ENCODE measurements around the gene TDRD9. TPM values are rescaled to one million over a fixed set of nuclear protein-coding genes. Genes with fewer than 3 reads are reported as not detected.

The TDRD9 gene
- total RNA-seq, 1 donor from 2014 or later = 0.19 TPM

GRCh38 chr14:104098272-104099095 lies 170.2 kb downstream of the TDRD9 start:
- H3K4me1 Mint-ChIP-seq = peaks cover 5% of the 10 kb centered on the region
- no peaks in the 10 kb centered on the region for H3K27me3 Mint-ChIP-seq
- intact Hi-C loops (cut with micrococcal nuclease) = no loop called here
- H3K36me3 Mint-ChIP-seq (ENCODE audit: low read depth) = no peaks in the 10 kb centered on the region
- no peaks in the 10 kb centered on the region for H3K9me3 Mint-ChIP-seq
- no peak for DNase-seq
- H3K27ac Mint-ChIP-seq = no peak overlapping the region
- H3K4me3 Mint-ChIP-seq = no peak overlapping the region

DNA sequence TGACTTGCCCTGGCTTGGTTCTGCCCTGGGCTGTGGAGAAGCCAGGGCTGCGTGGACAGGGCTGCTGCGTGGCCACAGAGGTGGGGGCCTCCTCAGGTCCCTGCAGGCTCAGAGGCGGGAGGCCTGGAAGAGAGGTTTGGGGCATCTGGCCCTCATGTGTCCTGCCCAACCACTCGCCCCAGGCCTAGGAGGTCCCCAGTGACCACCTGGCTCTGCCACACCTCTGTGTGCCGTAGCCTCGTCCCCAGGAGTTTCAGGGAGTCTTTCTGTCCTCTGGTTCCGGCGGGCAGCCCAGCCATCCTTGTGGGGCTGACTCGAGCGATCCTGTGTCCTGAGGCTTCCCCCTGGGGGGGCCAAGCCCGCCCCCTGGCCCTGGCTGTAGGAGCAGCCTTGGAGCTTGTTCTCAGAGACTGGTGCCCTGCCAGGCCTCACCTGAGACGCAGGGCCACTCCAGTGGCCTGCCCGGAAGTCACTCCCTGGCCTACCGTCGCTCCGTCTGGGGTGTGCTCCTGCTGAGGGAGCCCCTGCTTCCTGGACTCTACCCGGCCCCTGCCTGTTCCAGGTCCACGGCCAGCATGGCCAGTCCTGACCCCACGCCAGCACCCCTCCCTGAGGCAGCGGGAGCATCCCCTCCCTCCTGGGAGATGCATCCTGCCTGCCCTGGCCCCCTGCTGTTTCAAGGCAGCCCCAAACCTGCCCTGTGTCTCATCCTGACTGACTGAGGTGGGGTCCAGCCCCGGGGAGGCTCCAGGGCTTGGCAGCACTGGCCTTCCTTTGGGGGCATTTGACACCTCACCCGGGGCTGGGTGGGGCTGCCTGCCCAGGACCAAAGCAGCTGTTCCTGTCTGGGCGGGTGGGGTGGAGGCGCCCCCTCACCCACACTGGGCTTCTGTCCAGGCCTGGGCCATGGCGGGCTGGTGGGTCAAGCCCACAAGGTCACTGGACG lies 171.1 kb downstream of the TDRD9 start:
- H3K27ac Mint-ChIP-seq = no peak overlapping the region
- no peak for DNase-seq
- no peak overlapping the region for H3K4me3 Mint-ChIP-seq
- peaks cover 2% of the 10 kb centered on the region for H3K4me1 Mint-ChIP-seq
- H3K9me3 Mint-ChIP-seq = no peaks in the 10 kb centered on the region
- intact Hi-C loops (cut with micrococcal nuclease) = no loop called here
- H3K27me3 Mint-ChIP-seq = no peaks in the 10 kb centered on the region
- no peaks in the 10 kb centered on the region for H3K36me3 Mint-ChIP-seq (ENCODE audit: low read depth)

DNA sequence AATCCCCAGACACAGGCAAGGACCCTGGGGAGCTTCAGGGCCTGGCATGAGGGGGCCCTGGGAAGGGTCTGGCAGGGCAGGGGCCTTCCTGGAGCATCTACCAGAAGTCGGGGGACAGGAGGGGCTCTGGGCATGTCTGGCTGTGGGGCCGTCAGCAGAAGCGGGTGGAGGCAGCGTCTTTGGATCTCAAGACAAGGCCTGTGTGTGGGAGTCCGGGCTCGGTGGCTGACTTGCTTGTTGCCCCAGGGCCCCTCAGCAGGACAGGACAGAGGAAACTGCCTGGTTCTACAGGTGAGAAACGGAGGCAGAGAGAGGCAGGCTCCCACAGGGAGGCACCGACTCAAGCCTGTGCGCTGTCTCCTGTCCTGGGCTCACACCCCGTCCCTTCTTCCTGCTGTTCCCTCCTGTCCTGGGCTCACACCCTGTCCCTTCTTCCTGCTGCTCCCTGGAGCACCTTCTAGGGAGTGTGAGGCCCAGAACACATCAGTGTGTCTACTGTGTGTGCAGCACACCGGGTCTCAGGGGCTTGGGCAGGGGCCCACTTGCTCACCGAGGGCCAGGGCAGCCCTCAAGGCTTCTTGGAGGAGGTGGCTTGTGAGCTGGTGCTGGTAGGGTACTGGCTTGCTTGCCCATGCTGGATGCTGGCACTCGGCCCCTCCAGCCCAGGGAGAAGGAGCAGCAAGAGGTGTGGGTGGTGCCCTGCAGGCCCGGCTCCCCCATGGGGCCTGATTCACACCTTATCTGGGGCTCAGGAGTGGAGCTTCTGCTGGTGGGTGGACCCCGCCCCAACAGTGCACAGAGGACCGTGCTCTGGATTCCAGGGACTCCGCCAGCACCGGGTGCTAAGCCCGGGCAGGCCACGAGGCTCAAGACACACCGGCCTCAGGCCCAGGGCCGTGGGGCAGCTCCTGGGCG lies 172.2 kb downstream of the TDRD9 start:
- no peaks in the 10 kb centered on the region for H3K36me3 Mint-ChIP-seq (ENCODE audit: low read depth)
- no peak overlapping the region for H3K4me3 Mint-ChIP-seq
- DNase-seq = no peak
- no peaks in the 10 kb centered on the region for H3K9me3 Mint-ChIP-seq
- H3K27me3 Mint-ChIP-seq = no peaks in the 10 kb centered on the region
- H3K4me1 Mint-ChIP-seq = no peaks in the 10 kb centered on the region
- H3K27ac Mint-ChIP-seq = no peak overlapping the region
- intact Hi-C loops (cut with micrococcal nuclease) = no loop called here

GRCh38 chr14:104101086-104101621 lies 172.9 kb downstream of the TDRD9 start:
- Mint-ChIP-seq H3K9me3 (no peaks in the 10 kb centered on the region), H3K36me3 (ENCODE audit: low read depth) (no peaks in the 10 kb centered on the region), H3K27ac (no peak overlapping the region), H3K4me3 (no peak overlapping the region), H3K4me1 (no peaks in the 10 kb centered on the region), H3K27me3 (no peaks in the 10 kb centered on the region)
- intact Hi-C loops (cut with micrococcal nuclease) = no loop called here
- DNase-seq = no peak

- intact Hi-C loops (cut with micrococcal nuclease) = no loop called here
- H3K27ac Mint-ChIP-seq = no peak overlapping the region
- DNase-seq = no peak
- H3K4me1 Mint-ChIP-seq = no peaks in the 10 kb centered on the region
- no peaks in the 10 kb centered on the region for H3K27me3 Mint-ChIP-seq
- no peaks in the 10 kb centered on the region for H3K36me3 Mint-ChIP-seq (ENCODE audit: low read depth)
- no peaks in the 10 kb centered on the region for H3K9me3 Mint-ChIP-seq
- no peak overlapping the region for H3K4me3 Mint-ChIP-seq
Measured at GRCh38 chr14:104101651-104102281, 173.5 kb downstream of the TDRD9 start.

Other genes starting within 250 kb of the TDRD9 start
- gene XRCC3, start 213.0 kb upstream of the TDRD9 start, total RNA-seq = 70.3 and 75.8 TPM in 2 replicates
- gene ZFYVE21, start 212.6 kb upstream of the TDRD9 start, total RNA-seq = 21.4 and 23.9 TPM in 2 replicates
- gene PPP1R13B, start 80.9 kb upstream of the TDRD9 start, total RNA-seq = 8.6 and 8.8 TPM in 2 replicates
- gene RD3L, start 14.1 kb downstream of the TDRD9 start, total RNA-seq = not detected in 2 replicates
- gene ASPG, start 157.2 kb downstream of the TDRD9 start, total RNA-seq = not detected in 2 replicates
- 0.24 and 0.26 TPM in 2 replicates for gene KIF26A, start 210.1 kb downstream of the TDRD9 start, total RNA-seq